A549 (cell line): ENCODE results near the gene AADACL3. TPM values are rescaled to one million over a fixed set of nuclear protein-coding genes. Genes with fewer than 3 reads are reported as not detected.
"Not testable (repeated sequence)": the region's sequence is repeated elsewhere in the genome, so short reads cannot be mapped to it uniquely, and the experiment has no call there.

ENCODE experiments used
- ATAC-seq, 2 experiments: fragments of 200-7000 bp in 1 of 2; fragments of >200 bp in 1 of 2; cut with Nextera tagmentation in 1 of 2; cut with Tn5 transposase in 1 of 2; 3 replicates each; pipeline versions ENCODE4 v1.8.0 to v1.9.1; 2018 to 2020; ENCODE audit warnings: mild to moderate bottlenecking in 1 of 2, moderate library complexity in 1 of 2
- CTCF ChIA-PET: fragments of 300-600 bp; sonication (Branson Sonifier 250); formaldehyde crosslinking; extraction: SDS; loops from one replicate; lab custom pipeline; 2021; ENCODE audit warnings: antibody characterized with exemption, inconsistent platforms; lab: Yijun Ruan, JAX
- POLR2A ChIA-PET: fragments of 350-600 bp; formaldehyde crosslinking; extraction: SDS; loops from one replicate; lab custom pipeline; 2021; ENCODE audit warnings: antibody characterized with exemption, inconsistent platforms; lab: Yijun Ruan, JAX
- DNase-seq, 2 experiments: peaks; one replicate each; pipeline versions ENCODE4 v3.0.0 to v3.0.0-alpha.2; 2011 to 2016; ENCODE audit warnings: low read depth in 1 of 2, low spot score in 1 of 2
- FAIRE-seq: peaks from 2 replicates; lab custom pipeline; 2011; peaks lifted over from hg19 to GRCh38; lab: Jason Lieb, UNC
- H3K27ac ChIP-seq, 2 experiments: fragments of >200 bp; sonication (Bioruptor Twin); formaldehyde crosslinking; 3 replicates each; pipeline ENCODE4 v1.5.1; 2016 to 2017
- H3K4me1 ChIP-seq: fragments of >200 bp; sonication (Bioruptor Twin); formaldehyde crosslinking; 3 replicates; pipeline ENCODE4 v1.6.1; 2016
- H3K4me2 ChIP-seq: fragments of >200 bp; sonication (Bioruptor Twin); formaldehyde crosslinking; 3 replicates; pipeline ENCODE4 v1.6.1; 2016
- H3K4me3 ChIP-seq: fragments of >200 bp; sonication (Bioruptor Twin); formaldehyde crosslinking; 3 replicates; pipeline ENCODE4 v1.5.1; 2016
- H3K9me3 ChIP-seq: fragments of >200 bp; sonication (Bioruptor Twin); formaldehyde crosslinking; 3 replicates; pipeline ENCODE4 v1.6.1; 2016
- BHLHE40 ChIP-seq: IDR thresholded peaks from 2 replicates; pipeline ENCODE4 v1.6.1; 2012; ENCODE audit warnings: low read depth, low read length, inconsistent platforms
- EHMT2 ChIP-seq: fragments of 200-600 bp; sonication (generic); IDR thresholded peaks from 2 replicates; pipeline ENCODE4 v1.6.1; 2016; ENCODE audit warnings: antibody characterized with exemption, low read depth, mild to moderate bottlenecking, moderate library complexity
- FOSB ChIP-seq: fragments of 250-450 bp; sonication (Bioruptor Pico); IDR thresholded peaks from 2 replicates; pipeline ENCODE4 v1.5.0; 2020; ENCODE audit warnings: mild to moderate bottlenecking, moderate library complexity
- HES2 ChIP-seq: fragments of >200 bp; sonication (Bioruptor Twin); formaldehyde crosslinking; IDR thresholded peaks from 2 replicates; pipeline ENCODE4 v1.6.1; 2016
- HOXB5 ChIP-seq: fragments of 250-450 bp; sonication (Bioruptor Pico); IDR thresholded peaks from 2 replicates; pipeline ENCODE4 v1.5.0; 2020; ENCODE audit warnings: mild to moderate bottlenecking, moderate library complexity
- JUNB ChIP-seq: fragments of >200 bp; sonication (Bioruptor Twin); formaldehyde crosslinking; IDR thresholded peaks from 2 replicates; pipeline ENCODE4 v1.6.1; 2016
- MAFK ChIP-seq: fragments of 450-650 bp; IDR thresholded peaks from 2 replicates; pipeline ENCODE4 v1.6.1; 2014; ENCODE audit not compliant: partially characterized antibody
- NR3C1 ChIP-seq: fragments of >200 bp; sonication (Bioruptor Twin); formaldehyde crosslinking; IDR thresholded peaks from 3 replicates; pipeline ENCODE4 v1.6.1; 2017
- RCOR1 ChIP-seq: fragments of 150-350 bp; IDR thresholded peaks from 2 replicates; pipeline ENCODE4 v1.6.1; 2014; ENCODE audit warnings: antibody characterized with exemption, low read length, low read depth
- REST ChIP-seq: fragments of 200-600 bp; sonication (generic); IDR thresholded peaks from 2 replicates; pipeline ENCODE4 v1.6.1; 2016; ENCODE audit warnings: antibody characterized with exemption, mild to moderate bottlenecking, moderate library complexity
- SMC3 ChIP-seq: fragments of >200 bp; sonication (Bioruptor Twin); formaldehyde crosslinking; IDR thresholded peaks from 3 replicates; pipeline ENCODE4 v1.6.1; 2018; ENCODE audit warnings: inconsistent platforms
- ZNF302 ChIP-seq: fragments of 250-450 bp; sonication (Bioruptor Pico); IDR thresholded peaks from 2 replicates; pipeline ENCODE4 v1.9.0; 2021; ENCODE audit warnings: inconsistent platforms, mild to moderate bottlenecking, moderate library complexity
- WGBS: methylation state at CpG from one replicate; pipeline ENCODE4 v1.1.6; 2017; ENCODE audit errors: missing lambda C conversion rate; 5-methylcytosine and 5-hydroxymethylcytosine counted together
- polyA plus RNA-seq, 4 experiments: library from polyadenylated mRNA; depleted of rRNA in 3 of 4; stranded (reverse); fragments of >200 nt; fragmentation: RNase III in 1 of 4; extraction: RNeasy Plus Mini Kit Qiagen cat#74134 plus additional on column Dnase treatment in 1 of 4; gene quantifications; 2 replicates in 3 of 4; 3 replicates in 1 of 4; pipeline ENCODE4 v1.2.3, GENCODE V29; 2011 to 2017
- TF ChIP-seq, protein P1 (sequence below): fragments of >200 bp; sonication (Bioruptor Twin); formaldehyde crosslinking; IDR thresholded peaks from 3 replicates; pipeline ENCODE4 v1.5.1; 2016
- TF ChIP-seq, protein P2 (sequence below): IDR thresholded peaks from 2 replicates; pipeline ENCODE4 v1.6.1; 2012

AADACL3 gene
- polyA plus RNA-seq, 2 of the 4 experiments (the other 2 are of a cell fraction): not detected

- Histone ChIP-seq H3K4me2 (no peak overlapping the region), H3K9me3 (no peaks in the 10 kb centered on the region), H3K27ac (no peak overlapping the region), H3K4me3 (no peak overlapping the region), H3K4me1 (no peaks in the 10 kb centered on the region)
- ChIA-PET POLR2A (no interaction called here), CTCF (interaction anchor here (1.4 kb wide), 1 partner anchor 9 kb away, joined by 4 read pairs; no protein-coding TSS in a partner anchor)
- 42% methylated on average over 1 of the region's 1 CpG for WGBS
- ATAC-seq: no peak
- FAIRE-seq: no peak
- DNase-seq: no peak
- TF ChIP-seq RCOR1 (no peak), ZNF302 (CRISPR knock-in tag) (no peak), HES2 (no peak), FOSB (no peak), REST (no peak), SMC3 (no peak), NR3C1 (no peak), MAFK (no peak)
- TF ChIP-seq, protein P1, sequence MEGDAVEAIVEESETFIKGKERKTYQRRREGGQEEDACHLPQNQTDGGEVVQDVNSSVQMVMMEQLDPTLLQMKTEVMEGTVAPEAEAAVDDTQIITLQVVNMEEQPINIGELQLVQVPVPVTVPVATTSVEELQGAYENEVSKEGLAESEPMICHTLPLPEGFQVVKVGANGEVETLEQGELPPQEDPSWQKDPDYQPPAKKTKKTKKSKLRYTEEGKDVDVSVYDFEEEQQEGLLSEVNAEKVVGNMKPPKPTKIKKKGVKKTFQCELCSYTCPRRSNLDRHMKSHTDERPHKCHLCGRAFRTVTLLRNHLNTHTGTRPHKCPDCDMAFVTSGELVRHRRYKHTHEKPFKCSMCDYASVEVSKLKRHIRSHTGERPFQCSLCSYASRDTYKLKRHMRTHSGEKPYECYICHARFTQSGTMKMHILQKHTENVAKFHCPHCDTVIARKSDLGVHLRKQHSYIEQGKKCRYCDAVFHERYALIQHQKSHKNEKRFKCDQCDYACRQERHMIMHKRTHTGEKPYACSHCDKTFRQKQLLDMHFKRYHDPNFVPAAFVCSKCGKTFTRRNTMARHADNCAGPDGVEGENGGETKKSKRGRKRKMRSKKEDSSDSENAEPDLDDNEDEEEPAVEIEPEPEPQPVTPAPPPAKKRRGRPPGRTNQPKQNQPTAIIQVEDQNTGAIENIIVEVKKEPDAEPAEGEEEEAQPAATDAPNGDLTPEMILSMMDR: no peak
- TF ChIP-seq, protein P2, sequence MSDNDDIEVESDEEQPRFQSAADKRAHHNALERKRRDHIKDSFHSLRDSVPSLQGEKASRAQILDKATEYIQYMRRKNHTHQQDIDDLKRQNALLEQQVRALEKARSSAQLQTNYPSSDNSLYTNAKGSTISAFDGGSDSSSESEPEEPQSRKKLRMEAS: no peak
Measured at GRCh38 chr1:12712076-12712475, 3.8 kb upstream of the AADACL3 start.

DNA sequence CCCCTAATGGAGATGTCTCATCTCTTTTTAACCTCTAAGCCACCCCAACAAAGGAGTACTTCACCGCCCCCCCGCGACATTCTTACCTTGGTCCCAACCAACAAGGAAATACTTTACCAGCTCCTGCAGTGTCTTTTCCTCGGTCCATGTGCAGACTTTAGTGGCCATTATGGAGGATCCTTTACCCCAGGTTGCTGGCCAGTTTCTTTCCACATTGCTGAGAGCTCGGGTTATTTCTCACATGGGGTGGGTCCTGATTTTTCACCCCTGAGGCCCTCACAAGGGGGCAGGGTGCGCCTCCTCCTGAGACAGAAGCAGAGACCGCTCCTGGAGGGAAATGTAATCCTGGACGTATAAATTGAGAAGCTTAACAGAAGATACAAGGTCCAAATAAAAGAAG is 3.0 kb upstream of the AADACL3 start:
- Histone ChIP-seq H3K4me1 (no peaks in the 10 kb centered on the region), H3K4me3 (no peak overlapping the region), H3K9me3 (no peaks in the 10 kb centered on the region), H3K27ac (no peak overlapping the region), H3K4me2 (no peak overlapping the region)
- WGBS: 33% methylated on average over 7 of the region's 8 CpGs
- ChIA-PET POLR2A (no interaction called here), CTCF (no interaction called here)
- no peak for TF ChIP-seq HOXB5 (CRISPR knock-in tag)
- TF ChIP-seq ZNF302 (CRISPR knock-in tag): no peak
- no peak for TF ChIP-seq EHMT2
- TF ChIP-seq JUNB: no peak
- TF ChIP-seq BHLHE40: no peak
- FAIRE-seq: no peak
- ATAC-seq: no peak
- DNase-seq: no peak

DNA sequence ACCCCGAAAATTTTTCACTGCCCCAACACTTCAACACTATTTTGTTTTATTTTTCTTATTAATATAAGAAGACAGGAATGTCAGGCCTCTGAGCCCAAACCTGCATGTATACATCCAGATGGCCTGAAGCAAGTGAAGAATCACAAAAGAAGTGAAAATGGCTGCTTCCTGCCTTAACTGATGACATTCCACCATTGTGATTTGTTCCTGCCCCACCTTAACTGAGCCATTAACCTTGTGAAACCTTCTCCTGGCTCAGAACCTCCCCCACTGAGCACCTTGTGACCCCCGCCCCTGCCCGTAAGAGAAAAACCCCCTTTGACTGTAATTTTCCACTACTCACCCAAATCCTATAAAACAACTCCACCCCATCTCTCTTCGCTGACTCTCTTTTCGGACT is 2.3 kb upstream of the AADACL3 start:
- WGBS: 57% methylated on average over 5 of the region's 5 CpGs
- POLR2A ChIA-PET: not testable (repeated sequence)

More for the DNA sequence above, 2.3 kb upstream of the AADACL3 start:
- not testable (repeated sequence) for ATAC-seq, FAIRE-seq, DNase-seq, H3K4me3 ChIP-seq, H3K27ac ChIP-seq, H3K4me2 ChIP-seq, H3K9me3 ChIP-seq, H3K4me1 ChIP-seq
- CTCF ChIA-PET: interaction anchor here (0.7 to 0.8 kb wide), 2 partner anchors 29 to 505 kb away, joined by 3 to 4 read pairs; no protein-coding TSS in a partner anchor
